ENCODE results near the gene CYP27C1. TPM values are rescaled to one million over a fixed set of nuclear protein-coding genes. Genes with fewer than 3 reads are reported as not detected.
"Not testable (repeated sequence)": the region's sequence is repeated elsewhere in the genome, so short reads cannot be mapped to it uniquely, and the experiment has no call there.

The CYP27C1 gene
- total and polyA plus RNA-seq, 4 donors = 0.16 to 0.42 TPM; not detected in 2

- DNase-seq (no peak), ATAC-seq (ENCODE audit: low FRiP score) (no peak)
- H3K9me3 ChIP-seq (ENCODE audit: control insufficient read depth, low read length) = no peaks in the 10 kb centered on the region
- no peak overlapping the region for H3K27ac ChIP-seq (ENCODE audit: low read depth in 1 of 2, low read length in 2 of 2)
- intact Hi-C loops (cut with DNase I) = no loop called here
- 71 to 73% methylated on average over 3 of the region's 3 CpGs for WGBS, 2 donors
- H3K4me1 ChIP-seq (ENCODE audit: control insufficient read depth in 1 of 2, insufficient read depth in 2 of 2, low read length in 2 of 2) = no peaks in the 10 kb centered on the region
- H3K36me3 ChIP-seq (ENCODE audit: control insufficient read depth in 1 of 2, insufficient read depth in 2 of 2, low read length in 1 of 2) = no peaks in the 10 kb centered on the region
- no peak overlapping the region for H3K4me3 ChIP-seq (ENCODE audit: low read length in 2 of 2)
- no peaks in the 10 kb centered on the region for H3K27me3 ChIP-seq (ENCODE audit: control insufficient read depth in 1 of 2, insufficient read depth in 2 of 2, low read length in 1 of 2)
Measured at GRCh38 chr2:127163921-127164320, 56.2 kb downstream of the CYP27C1 start.

DNA sequence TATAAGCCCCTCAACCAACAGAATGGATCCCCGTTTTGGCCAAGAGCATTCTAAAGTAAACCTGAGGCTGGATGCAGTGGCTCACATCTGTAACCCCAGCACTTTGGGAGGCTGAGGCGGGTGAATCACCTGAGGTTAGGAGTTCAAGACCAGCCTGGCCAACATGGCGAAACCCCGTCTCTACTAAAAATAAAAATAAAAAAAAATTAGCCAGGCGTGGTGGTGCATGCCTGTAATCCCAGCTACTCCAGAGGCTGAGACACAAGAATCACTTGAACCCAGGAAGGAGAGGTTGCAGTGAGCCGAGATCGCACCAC, 57.1 kb downstream of the CYP27C1 start:
- DNase-seq; H3K9me3 ChIP-seq (ENCODE audit: control insufficient read depth, low read length); H3K27ac ChIP-seq (ENCODE audit: low read depth in 1 of 2, low read length in 2 of 2); H3K4me1 ChIP-seq (ENCODE audit: control insufficient read depth in 1 of 2, insufficient read depth in 2 of 2, low read length in 2 of 2); ATAC-seq (ENCODE audit: low FRiP score); H3K27me3 ChIP-seq (ENCODE audit: control insufficient read depth in 1 of 2, insufficient read depth in 2 of 2, low read length in 1 of 2); H3K36me3 ChIP-seq (ENCODE audit: control insufficient read depth in 1 of 2, insufficient read depth in 2 of 2, low read length in 1 of 2); intact Hi-C loops (cut with DNase I); H3K4me3 ChIP-seq (ENCODE audit: low read length in 2 of 2): not testable (repeated sequence)
- WGBS, 2 donors = 96 to 97% methylated on average over 7 of the region's 7 CpGs

- Histone ChIP-seq H3K9me3 (ENCODE audit: control insufficient read depth, low read length) (no peaks in the 10 kb centered on the region), H3K27ac (ENCODE audit: low read depth in 1 of 2, low read length in 2 of 2) (no peak overlapping the region), H3K27me3 (ENCODE audit: control insufficient read depth in 1 of 2, insufficient read depth in 2 of 2, low read length in 1 of 2) (no peaks in the 10 kb centered on the region), H3K36me3 (ENCODE audit: control insufficient read depth in 1 of 2, insufficient read depth in 2 of 2, low read length in 1 of 2) (no peaks in the 10 kb centered on the region), H3K4me3 (ENCODE audit: low read length in 2 of 2) (no peak overlapping the region), H3K4me1 (ENCODE audit: control insufficient read depth in 1 of 2, insufficient read depth in 2 of 2, low read length in 2 of 2) (no peaks in the 10 kb centered on the region)
- 97% methylated on average over 7 of the region's 7 CpGs for WGBS, 2 donors
- intact Hi-C loops (cut with DNase I) = no loop called here
- DNase-seq = no peak
- ATAC-seq (ENCODE audit: low FRiP score) = no peak
Measured at GRCh38 chr2:127162261-127163089, 57.6 kb downstream of the CYP27C1 start.

DNA sequence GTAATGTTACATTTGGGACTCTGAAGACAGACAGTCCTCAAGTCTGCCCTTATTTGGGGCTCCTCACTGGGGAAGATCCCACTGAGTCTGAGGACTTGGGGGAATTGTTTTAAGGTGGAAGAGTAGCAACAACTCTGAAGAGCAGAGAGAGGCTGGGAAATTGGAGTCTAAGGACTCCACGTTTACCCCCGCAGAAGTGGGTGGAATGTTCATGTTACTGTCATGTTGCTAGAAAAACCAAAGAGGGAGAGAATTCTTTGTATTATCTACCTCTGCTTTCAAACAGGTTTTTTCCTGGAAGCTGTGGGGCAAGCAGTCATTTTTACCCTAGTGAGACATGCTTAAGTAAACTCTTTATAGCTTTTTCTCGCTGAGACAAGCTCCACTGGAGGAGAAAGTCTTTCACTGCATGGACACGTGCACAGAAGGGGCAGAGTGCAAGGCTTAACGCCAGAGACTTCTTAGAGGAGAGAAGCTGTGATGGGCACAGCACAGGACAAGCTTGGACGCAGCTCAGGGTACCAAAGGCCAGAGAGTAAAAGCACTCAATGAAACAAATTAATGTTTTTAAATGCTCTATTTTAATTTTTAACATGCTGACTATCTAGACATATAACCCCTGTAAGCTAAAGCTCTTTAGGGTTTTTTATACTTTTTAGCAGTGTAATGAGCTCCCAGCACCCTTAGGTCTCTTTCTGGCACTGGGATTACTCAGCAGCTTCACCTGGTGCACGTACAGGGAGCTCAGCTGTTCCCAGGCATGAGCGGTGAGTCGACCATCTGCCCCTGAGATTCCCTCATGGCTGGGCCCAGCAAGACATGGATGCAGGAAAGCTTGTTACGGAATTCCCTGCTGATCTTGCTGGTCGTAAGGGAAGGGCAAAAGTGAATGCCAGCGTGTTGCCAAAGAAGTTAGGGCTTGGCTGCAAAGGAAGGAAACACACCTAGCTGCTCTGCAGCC, 58.6 kb downstream of the CYP27C1 start:
- intact Hi-C loops (cut with DNase I) = no loop called here
- ATAC-seq (ENCODE audit: low FRiP score) = no peak
- H3K4me3 ChIP-seq (ENCODE audit: low read length in 2 of 2) = no peak overlapping the region

GRCh38 chr2:127160676-127161075, 59.4 kb downstream of the CYP27C1 start:
- intact Hi-C loops (cut with DNase I) = no loop called here
- Histone ChIP-seq H3K27me3 (ENCODE audit: control insufficient read depth in 1 of 2, insufficient read depth in 2 of 2, low read length in 1 of 2) (no peaks in the 10 kb centered on the region), H3K9me3 (ENCODE audit: control insufficient read depth, low read length) (no peaks in the 10 kb centered on the region), H3K36me3 (ENCODE audit: control insufficient read depth in 1 of 2, insufficient read depth in 2 of 2, low read length in 1 of 2) (no peaks in the 10 kb centered on the region), H3K4me3 (ENCODE audit: low read length in 2 of 2) (no peak overlapping the region), H3K4me1 (ENCODE audit: control insufficient read depth in 1 of 2, insufficient read depth in 2 of 2, low read length in 2 of 2) (no peaks in the 10 kb centered on the region), H3K27ac (ENCODE audit: low read depth in 1 of 2, low read length in 2 of 2) (no peak overlapping the region)
- ATAC-seq (ENCODE audit: low FRiP score) (no peak), DNase-seq (no peak)
- WGBS, 2 donors = 80 to 87% methylated on average over 3 of the region's 3 CpGs

More for the DNA sequence above, 58.6 kb downstream of the CYP27C1 start:
- Histone ChIP-seq H3K27me3 (ENCODE audit: control insufficient read depth in 1 of 2, insufficient read depth in 2 of 2, low read length in 1 of 2) (no peaks in the 10 kb centered on the region), H3K27ac (ENCODE audit: low read depth in 1 of 2, low read length in 2 of 2) (no peak overlapping the region), H3K9me3 (ENCODE audit: control insufficient read depth, low read length) (no peaks in the 10 kb centered on the region), H3K36me3 (ENCODE audit: control insufficient read depth in 1 of 2, insufficient read depth in 2 of 2, low read length in 1 of 2) (no peaks in the 10 kb centered on the region), H3K4me1 (ENCODE audit: control insufficient read depth in 1 of 2, insufficient read depth in 2 of 2, low read length in 2 of 2) (no peaks in the 10 kb centered on the region)
- no peak for DNase-seq
- 80 to 82% methylated on average over 12 of the region's 12 CpGs for WGBS, 2 donors

GRCh38 chr2:127159543-127159942, 60.6 kb downstream of the CYP27C1 start:
- WGBS, 2 donors = 68 to 77% methylated on average over 2 of the region's 2 CpGs
- no peaks in the 10 kb centered on the region for H3K4me1 ChIP-seq (ENCODE audit: control insufficient read depth in 1 of 2, insufficient read depth in 2 of 2, low read length in 2 of 2)
- H3K4me3 ChIP-seq (ENCODE audit: low read length in 2 of 2) = no peak overlapping the region
- H3K27me3 ChIP-seq (ENCODE audit: control insufficient read depth in 1 of 2, insufficient read depth in 2 of 2, low read length in 1 of 2) = no peaks in the 10 kb centered on the region
- intact Hi-C loops (cut with DNase I) = no loop called here
- ATAC-seq (ENCODE audit: low FRiP score) = no peak
- DNase-seq = no peak
- H3K36me3 ChIP-seq (ENCODE audit: control insufficient read depth in 1 of 2, insufficient read depth in 2 of 2, low read length in 1 of 2) = no peaks in the 10 kb centered on the region
- no peaks in the 10 kb centered on the region for H3K9me3 ChIP-seq (ENCODE audit: control insufficient read depth, low read length)
- no peak overlapping the region for H3K27ac ChIP-seq (ENCODE audit: low read depth in 1 of 2, low read length in 2 of 2)

DNA sequence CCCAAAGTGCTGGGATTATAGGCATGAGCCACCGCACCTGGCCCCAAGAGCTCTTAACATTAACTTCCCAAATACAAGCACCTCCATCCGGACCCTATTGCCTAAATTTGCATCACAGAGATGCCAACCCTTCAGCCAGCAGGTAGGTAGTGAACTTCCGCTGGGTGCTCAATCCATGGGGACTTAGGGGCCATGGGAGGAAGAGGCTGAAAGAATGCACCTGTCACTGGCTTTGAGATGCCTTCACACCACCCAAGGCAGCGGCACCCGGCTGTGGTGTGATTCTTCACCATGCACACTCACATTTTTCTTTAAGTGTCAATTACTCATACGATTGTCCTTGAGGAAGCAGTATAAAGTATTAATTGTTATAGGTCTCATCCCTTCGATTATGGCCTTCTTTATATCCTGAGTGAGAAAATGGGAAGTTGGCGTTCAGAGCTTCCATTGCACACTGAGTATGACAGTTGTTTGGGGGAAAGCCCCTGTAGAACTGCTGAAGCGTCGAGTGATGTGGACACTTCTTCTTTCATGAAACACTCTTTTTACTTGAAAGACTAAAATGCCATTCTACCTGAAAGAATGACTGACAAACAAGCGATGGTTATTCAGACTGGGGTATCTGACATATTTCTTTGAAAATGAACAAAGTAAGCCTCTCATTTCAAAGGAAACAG, 61.3 kb downstream of the CYP27C1 start:
- 93% methylated on average over 11 of the region's 11 CpGs for WGBS, 2 donors
- no peak for ATAC-seq (ENCODE audit: low FRiP score)
- Histone ChIP-seq H3K27me3 (ENCODE audit: control insufficient read depth in 1 of 2, insufficient read depth in 2 of 2, low read length in 1 of 2) (no peaks in the 10 kb centered on the region), H3K4me1 (ENCODE audit: control insufficient read depth in 1 of 2, insufficient read depth in 2 of 2, low read length in 2 of 2) (no peaks in the 10 kb centered on the region), H3K9me3 (ENCODE audit: control insufficient read depth, low read length) (no peaks in the 10 kb centered on the region), H3K36me3 (ENCODE audit: control insufficient read depth in 1 of 2, insufficient read depth in 2 of 2, low read length in 1 of 2) (no peaks in the 10 kb centered on the region), H3K4me3 (ENCODE audit: low read length in 2 of 2) (no peak overlapping the region), H3K27ac (ENCODE audit: low read depth in 1 of 2, low read length in 2 of 2) (no peak overlapping the region)
- no peak for DNase-seq
- intact Hi-C loops (cut with DNase I) = no loop called here

GRCh38 chr2:127157651-127158485, 62.2 kb downstream of the CYP27C1 start:
- no peaks in the 10 kb centered on the region for H3K9me3 ChIP-seq (ENCODE audit: control insufficient read depth, low read length)
- ATAC-seq (ENCODE audit: low FRiP score) (no peak), DNase-seq (no peak)
- H3K27ac ChIP-seq (ENCODE audit: low read depth in 1 of 2, low read length in 2 of 2) = no peak overlapping the region
- 66 to 72% methylated on average over 16 of the region's 16 CpGs for WGBS, 2 donors
- no peaks in the 10 kb centered on the region for H3K36me3 ChIP-seq (ENCODE audit: control insufficient read depth in 1 of 2, insufficient read depth in 2 of 2, low read length in 1 of 2)
- no peaks in the 10 kb centered on the region for H3K4me1 ChIP-seq (ENCODE audit: control insufficient read depth in 1 of 2, insufficient read depth in 2 of 2, low read length in 2 of 2)
- intact Hi-C loops (cut with DNase I) = no loop called here
- H3K27me3 ChIP-seq (ENCODE audit: control insufficient read depth in 1 of 2, insufficient read depth in 2 of 2, low read length in 1 of 2) = no peaks in the 10 kb centered on the region
- H3K4me3 ChIP-seq (ENCODE audit: low read length in 2 of 2) = no peak overlapping the region

Data from aorta (tissue), 5 donors.